ENCODE results near the gene AATF. TPM values are rescaled to one million over a fixed set of nuclear protein-coding genes. Genes with fewer than 3 reads are reported as not detected.
A peak's percentile ranks its signal among the peaks of the same experiment; 100 is the strongest.

The AATF gene
- total RNA-seq, 1 experiment from 2014 or later, result 61.0 TPM

DNA sequence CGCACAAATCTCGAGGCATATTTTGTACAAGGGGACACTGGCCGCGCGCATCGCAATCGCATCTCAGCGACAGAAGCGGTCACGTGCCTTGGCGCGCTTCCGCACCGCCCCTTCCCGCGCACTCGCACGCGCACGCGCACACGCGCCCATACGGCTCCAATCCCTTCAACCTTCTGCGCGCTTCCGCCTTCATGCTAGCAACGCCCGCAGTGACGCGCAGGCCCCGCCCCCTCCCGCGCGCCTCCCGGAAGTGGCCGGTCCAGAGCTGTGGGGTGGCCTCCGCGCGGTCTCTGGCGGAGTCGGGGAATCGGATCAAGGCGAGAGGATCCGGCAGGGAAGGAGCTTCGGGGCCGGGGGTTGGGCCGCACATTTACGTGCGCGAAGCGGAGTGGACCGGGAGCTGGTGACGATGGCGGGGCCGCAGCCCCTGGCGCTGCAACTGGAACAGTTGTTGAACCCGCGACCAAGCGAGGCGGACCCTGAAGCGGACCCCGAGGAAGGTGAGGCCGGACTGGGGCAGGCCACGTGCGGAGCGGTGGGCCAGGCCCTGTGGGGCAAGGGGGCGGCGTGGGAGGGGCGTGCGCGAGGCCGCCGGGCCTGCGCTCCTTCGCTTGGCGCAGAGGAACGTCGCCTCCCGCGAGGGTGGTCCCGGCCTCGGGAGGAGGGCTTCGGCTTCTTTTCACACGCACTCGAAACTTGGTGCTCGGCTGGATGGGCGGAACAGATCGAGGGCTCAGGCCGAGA lies at the start of gene AATF (continued):
- TF ChIP-seq, protein P1, sequence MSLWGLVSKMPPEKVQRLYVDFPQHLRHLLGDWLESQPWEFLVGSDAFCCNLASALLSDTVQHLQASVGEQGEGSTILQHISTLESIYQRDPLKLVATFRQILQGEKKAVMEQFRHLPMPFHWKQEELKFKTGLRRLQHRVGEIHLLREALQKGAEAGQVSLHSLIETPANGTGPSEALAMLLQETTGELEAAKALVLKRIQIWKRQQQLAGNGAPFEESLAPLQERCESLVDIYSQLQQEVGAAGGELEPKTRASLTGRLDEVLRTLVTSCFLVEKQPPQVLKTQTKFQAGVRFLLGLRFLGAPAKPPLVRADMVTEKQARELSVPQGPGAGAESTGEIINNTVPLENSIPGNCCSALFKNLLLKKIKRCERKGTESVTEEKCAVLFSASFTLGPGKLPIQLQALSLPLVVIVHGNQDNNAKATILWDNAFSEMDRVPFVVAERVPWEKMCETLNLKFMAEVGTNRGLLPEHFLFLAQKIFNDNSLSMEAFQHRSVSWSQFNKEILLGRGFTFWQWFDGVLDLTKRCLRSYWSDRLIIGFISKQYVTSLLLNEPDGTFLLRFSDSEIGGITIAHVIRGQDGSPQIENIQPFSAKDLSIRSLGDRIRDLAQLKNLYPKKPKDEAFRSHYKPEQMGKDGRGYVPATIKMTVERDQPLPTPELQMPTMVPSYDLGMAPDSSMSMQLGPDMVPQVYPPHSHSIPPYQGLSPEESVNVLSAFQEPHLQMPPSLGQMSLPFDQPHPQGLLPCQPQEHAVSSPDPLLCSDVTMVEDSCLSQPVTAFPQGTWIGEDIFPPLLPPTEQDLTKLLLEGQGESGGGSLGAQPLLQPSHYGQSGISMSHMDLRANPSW (CRISPR knock-in tag; conservative IDR thresholded peaks at IDR 0.05; ENCODE audit: low read depth), result 0 out of 2 replicates have a peak, but pooled peaks have one; percentile 4
- TF ChIP-seq, protein P2, sequence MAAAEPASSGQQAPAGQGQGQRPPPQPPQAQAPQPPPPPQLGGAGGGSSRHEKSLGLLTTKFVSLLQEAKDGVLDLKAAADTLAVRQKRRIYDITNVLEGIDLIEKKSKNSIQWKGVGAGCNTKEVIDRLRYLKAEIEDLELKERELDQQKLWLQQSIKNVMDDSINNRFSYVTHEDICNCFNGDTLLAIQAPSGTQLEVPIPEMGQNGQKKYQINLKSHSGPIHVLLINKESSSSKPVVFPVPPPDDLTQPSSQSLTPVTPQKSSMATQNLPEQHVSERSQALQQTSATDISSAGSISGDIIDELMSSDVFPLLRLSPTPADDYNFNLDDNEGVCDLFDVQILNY (CRISPR knock-in tag; IDR thresholded peaks at IDR 0.05), result peak; percentile 99
- TF ChIP-seq SP1 (CRISPR knock-in tag; conservative IDR thresholded peaks at IDR 0.05), result peak; percentile 97
- TF ChIP-seq SMAD3 (CRISPR knock-in tag; IDR thresholded peaks at IDR 0.05; ENCODE audit: borderline replicate concordance), result peak; percentile 98; the same call in 1 of the 2 replicates
- TF ChIP-seq, protein P3, sequence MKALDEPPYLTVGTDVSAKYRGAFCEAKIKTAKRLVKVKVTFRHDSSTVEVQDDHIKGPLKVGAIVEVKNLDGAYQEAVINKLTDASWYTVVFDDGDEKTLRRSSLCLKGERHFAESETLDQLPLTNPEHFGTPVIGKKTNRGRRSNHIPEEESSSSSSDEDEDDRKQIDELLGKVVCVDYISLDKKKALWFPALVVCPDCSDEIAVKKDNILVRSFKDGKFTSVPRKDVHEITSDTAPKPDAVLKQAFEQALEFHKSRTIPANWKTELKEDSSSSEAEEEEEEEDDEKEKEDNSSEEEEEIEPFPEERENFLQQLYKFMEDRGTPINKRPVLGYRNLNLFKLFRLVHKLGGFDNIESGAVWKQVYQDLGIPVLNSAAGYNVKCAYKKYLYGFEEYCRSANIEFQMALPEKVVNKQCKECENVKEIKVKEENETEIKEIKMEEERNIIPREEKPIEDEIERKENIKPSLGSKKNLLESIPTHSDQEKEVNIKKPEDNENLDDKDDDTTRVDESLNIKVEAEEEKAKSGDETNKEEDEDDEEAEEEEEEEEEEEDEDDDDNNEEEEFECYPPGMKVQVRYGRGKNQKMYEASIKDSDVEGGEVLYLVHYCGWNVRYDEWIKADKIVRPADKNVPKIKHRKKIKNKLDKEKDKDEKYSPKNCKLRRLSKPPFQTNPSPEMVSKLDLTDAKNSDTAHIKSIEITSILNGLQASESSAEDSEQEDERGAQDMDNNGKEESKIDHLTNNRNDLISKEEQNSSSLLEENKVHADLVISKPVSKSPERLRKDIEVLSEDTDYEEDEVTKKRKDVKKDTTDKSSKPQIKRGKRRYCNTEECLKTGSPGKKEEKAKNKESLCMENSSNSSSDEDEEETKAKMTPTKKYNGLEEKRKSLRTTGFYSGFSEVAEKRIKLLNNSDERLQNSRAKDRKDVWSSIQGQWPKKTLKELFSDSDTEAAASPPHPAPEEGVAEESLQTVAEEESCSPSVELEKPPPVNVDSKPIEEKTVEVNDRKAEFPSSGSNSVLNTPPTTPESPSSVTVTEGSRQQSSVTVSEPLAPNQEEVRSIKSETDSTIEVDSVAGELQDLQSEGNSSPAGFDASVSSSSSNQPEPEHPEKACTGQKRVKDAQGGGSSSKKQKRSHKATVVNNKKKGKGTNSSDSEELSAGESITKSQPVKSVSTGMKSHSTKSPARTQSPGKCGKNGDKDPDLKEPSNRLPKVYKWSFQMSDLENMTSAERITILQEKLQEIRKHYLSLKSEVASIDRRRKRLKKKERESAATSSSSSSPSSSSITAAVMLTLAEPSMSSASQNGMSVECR (CRISPR knock-in tag; IDR thresholded peaks at IDR 0.05; ENCODE audit: borderline replicate concordance), result peak; percentile 97
- peak; percentile 64 for TF ChIP-seq TEAD4 (CRISPR knock-in tag; IDR thresholded peaks at IDR 0.05)
- TF ChIP-seq FOXP1 (CRISPR knock-in tag; IDR thresholded peaks at IDR 0.05; ENCODE audit: borderline replicate concordance), result peak; percentile 95
- TF ChIP-seq GABPB1 (CRISPR knock-in tag; IDR thresholded peaks at IDR 0.05), result peak; percentile 92
- TF ChIP-seq, protein P4, sequence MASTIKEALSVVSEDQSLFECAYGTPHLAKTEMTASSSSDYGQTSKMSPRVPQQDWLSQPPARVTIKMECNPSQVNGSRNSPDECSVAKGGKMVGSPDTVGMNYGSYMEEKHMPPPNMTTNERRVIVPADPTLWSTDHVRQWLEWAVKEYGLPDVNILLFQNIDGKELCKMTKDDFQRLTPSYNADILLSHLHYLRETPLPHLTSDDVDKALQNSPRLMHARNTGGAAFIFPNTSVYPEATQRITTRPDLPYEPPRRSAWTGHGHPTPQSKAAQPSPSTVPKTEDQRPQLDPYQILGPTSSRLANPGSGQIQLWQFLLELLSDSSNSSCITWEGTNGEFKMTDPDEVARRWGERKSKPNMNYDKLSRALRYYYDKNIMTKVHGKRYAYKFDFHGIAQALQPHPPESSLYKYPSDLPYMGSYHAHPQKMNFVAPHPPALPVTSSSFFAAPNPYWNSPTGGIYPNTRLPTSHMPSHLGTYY (CRISPR knock-in tag; IDR thresholded peaks at IDR 0.05), result no peak
- TF ChIP-seq ZNF121 (CRISPR knock-in tag; IDR thresholded peaks at IDR 0.05), result no peak
- TF ChIP-seq, protein P5, sequence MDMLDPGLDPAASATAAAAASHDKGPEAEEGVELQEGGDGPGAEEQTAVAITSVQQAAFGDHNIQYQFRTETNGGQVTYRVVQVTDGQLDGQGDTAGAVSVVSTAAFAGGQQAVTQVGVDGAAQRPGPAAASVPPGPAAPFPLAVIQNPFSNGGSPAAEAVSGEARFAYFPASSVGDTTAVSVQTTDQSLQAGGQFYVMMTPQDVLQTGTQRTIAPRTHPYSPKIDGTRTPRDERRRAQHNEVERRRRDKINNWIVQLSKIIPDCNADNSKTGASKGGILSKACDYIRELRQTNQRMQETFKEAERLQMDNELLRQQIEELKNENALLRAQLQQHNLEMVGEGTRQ (CRISPR knock-in tag; IDR thresholded peaks at IDR 0.05), result peak; percentile 98
- TF ChIP-seq, protein P6, sequence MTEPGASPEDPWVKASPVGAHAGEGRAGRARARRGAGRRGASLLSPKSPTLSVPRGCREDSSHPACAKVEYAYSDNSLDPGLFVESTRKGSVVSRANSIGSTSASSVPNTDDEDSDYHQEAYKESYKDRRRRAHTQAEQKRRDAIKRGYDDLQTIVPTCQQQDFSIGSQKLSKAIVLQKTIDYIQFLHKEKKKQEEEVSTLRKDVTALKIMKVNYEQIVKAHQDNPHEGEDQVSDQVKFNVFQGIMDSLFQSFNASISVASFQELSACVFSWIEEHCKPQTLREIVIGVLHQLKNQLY (CRISPR knock-in tag; IDR thresholded peaks at IDR 0.05), result 0 out of 2 replicates have a peak, but pooled peaks have one; percentile 68
- TF ChIP-seq, protein P7, sequence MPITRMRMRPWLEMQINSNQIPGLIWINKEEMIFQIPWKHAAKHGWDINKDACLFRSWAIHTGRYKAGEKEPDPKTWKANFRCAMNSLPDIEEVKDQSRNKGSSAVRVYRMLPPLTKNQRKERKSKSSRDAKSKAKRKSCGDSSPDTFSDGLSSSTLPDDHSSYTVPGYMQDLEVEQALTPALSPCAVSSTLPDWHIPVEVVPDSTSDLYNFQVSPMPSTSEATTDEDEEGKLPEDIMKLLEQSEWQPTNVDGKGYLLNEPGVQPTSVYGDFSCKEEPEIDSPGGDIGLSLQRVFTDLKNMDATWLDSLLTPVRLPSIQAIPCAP (CRISPR knock-in tag; IDR thresholded peaks at IDR 0.05), result peak; percentile 96; the same call in 1 of the 2 replicates
- TF ChIP-seq, protein P8, sequence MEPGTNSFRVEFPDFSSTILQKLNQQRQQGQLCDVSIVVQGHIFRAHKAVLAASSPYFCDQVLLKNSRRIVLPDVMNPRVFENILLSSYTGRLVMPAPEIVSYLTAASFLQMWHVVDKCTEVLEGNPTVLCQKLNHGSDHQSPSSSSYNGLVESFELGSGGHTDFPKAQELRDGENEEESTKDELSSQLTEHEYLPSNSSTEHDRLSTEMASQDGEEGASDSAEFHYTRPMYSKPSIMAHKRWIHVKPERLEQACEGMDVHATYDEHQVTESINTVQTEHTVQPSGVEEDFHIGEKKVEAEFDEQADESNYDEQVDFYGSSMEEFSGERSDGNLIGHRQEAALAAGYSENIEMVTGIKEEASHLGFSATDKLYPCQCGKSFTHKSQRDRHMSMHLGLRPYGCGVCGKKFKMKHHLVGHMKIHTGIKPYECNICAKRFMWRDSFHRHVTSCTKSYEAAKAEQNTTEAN (CRISPR knock-in tag; IDR thresholded peaks at IDR 0.05), result peak; percentile 96
- TF ChIP-seq ZNF219 (CRISPR knock-in tag; IDR thresholded peaks at IDR 0.05; ENCODE audit: borderline replicate concordance), result no peak
- TF ChIP-seq ATF1 (CRISPR knock-in tag; IDR thresholded peaks at IDR 0.05), result peak; percentile 37; the same call in 1 of the 2 replicates
- TF ChIP-seq, protein P9, sequence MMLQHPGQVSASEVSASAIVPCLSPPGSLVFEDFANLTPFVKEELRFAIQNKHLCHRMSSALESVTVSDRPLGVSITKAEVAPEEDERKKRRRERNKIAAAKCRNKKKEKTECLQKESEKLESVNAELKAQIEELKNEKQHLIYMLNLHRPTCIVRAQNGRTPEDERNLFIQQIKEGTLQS (CRISPR knock-in tag; conservative IDR thresholded peaks at IDR 0.05), result no peak
- TF ChIP-seq KAT7 (CRISPR knock-in tag; IDR thresholded peaks at IDR 0.05; ENCODE audit: borderline replicate concordance), result peak; percentile 98
- peak; percentile 79 for TF ChIP-seq TP53 (CRISPR knock-in tag; IDR thresholded peaks at IDR 0.05)
- TF ChIP-seq ZNF317 (CRISPR knock-in tag; IDR thresholded peaks at IDR 0.05; ENCODE audit: borderline replicate concordance, low read depth), result 0 out of 2 replicates have a peak, but pooled peaks have one; percentile 17
- TF ChIP-seq ZNF138 (CRISPR knock-in tag; conservative IDR thresholded peaks at IDR 0.05), result peak; percentile 83; the same call in 1 of the 2 replicates
- TF ChIP-seq, protein P10, sequence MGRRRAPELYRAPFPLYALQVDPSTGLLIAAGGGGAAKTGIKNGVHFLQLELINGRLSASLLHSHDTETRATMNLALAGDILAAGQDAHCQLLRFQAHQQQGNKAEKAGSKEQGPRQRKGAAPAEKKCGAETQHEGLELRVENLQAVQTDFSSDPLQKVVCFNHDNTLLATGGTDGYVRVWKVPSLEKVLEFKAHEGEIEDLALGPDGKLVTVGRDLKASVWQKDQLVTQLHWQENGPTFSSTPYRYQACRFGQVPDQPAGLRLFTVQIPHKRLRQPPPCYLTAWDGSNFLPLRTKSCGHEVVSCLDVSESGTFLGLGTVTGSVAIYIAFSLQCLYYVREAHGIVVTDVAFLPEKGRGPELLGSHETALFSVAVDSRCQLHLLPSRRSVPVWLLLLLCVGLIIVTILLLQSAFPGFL (CRISPR knock-in tag; IDR thresholded peaks at IDR 0.05; ENCODE audit: borderline replicate concordance), result peak; percentile 92; the same call in 1 of the 2 replicates

Measured in WTC11 (cell line).